GM08714 (cell line): ENCODE results near the gene GIMAP1.

ENCODE experiments used
- H3K4me3 ChIP-seq: fragments of 200-500 bp; sonication (Bioruptor generic); 2 replicates; pipeline ENCODE4 v1.5.1; 2014; ENCODE audit warnings: mild to moderate bottlenecking, low read length, inconsistent platforms
- ZNF274 ChIP-seq: IDR thresholded peaks from 2 replicates; pipeline ENCODE4 v1.6.1; 2012; ENCODE audit warnings: mild to moderate bottlenecking, low read depth, low read length

Gene GIMAP1

DNA sequence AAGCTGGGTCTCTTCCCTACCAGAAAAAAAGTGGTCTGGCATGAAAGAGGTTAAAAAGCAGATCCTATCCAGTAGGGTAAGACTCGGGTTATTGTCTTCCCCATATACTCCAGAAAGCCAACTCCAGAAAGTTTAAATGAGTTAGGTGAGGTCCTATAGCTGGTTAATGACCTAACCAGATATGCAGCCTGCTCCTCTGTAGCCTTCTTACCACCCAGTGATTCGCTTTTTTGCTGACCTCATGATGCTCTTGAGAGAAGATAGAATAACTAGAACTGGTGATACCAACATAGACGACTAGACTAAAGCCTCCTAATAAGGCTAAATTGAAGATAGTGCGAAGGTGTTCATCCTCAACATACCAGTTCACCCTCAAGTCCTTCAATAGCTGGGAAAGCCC, 675 bp upstream of the GIMAP1 start:
- no peak for TF ChIP-seq ZNF274
- H3K4me3 ChIP-seq = no peak overlapping the region; the same call in 1 of the 2 replicates

DNA sequence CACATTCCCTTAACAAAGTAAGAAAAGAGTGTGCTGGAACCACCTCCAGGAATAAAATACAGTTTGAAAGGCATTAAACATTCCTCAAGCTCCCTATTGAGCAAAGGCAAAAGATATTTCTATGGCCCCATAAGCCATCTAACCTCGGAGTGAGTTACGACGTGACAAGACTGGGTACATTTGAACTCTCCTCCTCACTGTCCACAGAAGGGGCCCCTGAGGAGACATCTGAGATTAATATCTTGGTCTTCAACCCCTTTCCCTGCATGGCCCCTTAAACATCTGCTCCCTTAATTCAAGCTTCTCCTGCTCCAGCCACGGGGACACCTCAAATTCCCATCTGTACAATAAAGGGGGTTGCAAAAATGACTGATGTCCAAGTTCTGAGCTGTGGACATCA, 526 bp downstream of the GIMAP1 start:
- no peak for TF ChIP-seq ZNF274
- peak overlapping the region; percentile 67; the same call in 1 of the 2 replicates for H3K4me3 ChIP-seq

DNA sequence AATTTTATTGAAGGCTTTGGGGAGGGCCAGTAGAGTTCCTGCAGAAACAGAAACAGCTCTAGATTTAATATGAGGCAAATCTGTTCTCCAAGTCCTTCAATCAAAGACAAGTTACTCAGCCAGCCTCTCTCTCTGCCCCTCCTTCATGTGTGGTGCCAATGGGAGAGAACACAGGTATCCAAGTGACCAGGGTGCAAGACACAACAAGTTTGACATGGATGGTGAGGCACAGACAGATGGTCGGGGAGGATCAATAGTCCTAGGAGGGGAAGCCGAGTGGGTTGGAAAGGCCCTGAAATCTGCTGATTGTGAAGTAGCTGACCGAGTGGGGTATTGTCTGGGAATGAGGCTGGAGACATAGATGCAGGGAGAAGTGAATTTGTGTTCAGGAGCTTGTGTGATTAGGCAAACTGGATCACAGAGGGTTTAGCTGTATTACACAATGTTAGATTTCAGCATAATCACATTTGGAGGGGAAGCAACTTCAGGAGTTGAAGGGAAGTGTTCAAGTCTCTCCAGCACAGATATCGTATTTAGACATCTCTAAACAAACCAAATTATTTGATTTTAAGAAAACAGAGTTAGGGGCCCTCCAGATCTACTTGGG, 1.5 kb downstream of the GIMAP1 start:
- no peak overlapping the region for H3K4me3 ChIP-seq
- no peak for TF ChIP-seq ZNF274

DNA sequence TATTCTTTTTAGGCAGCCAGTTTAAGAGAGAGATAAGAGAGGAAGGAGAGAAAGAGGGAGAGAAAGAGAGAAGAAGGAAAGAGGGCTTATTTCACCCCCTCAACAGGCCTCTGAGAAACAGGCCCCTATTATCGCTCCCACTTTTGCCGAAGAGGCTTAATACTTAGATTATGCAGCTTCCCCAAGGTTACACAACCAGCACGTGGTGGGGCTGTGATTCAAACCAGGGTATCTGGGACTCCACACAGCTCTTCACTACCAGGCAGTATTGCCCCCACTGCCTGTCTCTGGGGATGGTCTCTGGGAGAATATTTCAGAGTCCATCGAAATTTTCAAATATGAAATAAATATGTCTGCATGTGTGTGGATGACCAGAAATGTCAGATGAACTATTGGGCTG, 3.0 kb downstream of the GIMAP1 start:
- TF ChIP-seq ZNF274 = no peak

DNA sequence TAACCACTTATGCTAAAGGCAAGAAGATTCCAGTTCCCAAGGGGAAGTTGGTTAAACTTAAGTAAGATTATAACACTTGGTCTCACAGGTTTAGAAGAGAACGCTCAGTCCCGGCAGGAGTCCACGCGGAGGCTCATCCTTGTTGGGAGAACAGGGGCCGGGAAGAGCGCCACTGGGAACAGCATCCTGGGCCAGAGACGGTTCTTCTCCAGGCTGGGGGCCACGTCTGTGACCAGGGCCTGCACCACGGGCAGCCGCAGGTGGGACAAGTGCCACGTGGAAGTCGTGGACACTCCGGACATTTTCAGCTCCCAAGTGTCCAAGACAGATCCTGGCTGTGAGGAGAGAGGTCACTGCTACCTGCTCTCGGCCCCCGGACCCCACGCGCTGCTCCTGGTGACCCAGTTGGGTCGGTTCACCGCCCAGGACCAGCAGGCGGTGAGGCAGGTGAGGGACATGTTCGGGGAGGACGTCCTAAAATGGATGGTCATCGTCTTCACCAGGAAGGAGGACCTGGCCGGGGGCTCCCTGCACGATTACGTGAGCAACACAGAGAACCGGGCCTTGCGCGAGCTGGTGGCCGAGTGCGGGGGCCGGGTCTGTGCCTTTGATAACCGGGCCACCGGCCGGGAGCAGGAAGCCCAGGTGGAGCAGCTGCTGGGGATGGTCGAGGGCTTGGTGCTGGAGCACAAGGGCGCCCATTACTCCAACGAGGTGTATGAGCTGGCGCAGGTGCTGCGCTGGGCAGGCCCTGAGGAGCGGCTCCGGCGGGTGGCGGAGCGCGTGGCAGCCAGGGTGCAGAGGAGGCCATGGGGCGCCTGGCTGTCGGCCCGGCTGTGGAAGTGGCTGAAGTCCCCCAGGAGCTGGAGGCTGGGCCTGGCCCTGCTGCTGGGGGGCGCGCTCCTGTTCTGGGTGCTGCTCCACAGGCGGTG, 3.8 kb downstream of the GIMAP1 start:
- H3K4me3 ChIP-seq = no peak overlapping the region
- TF ChIP-seq ZNF274 = no peak

More for the DNA sequence above, 3.0 kb downstream of the GIMAP1 start:
- no peak overlapping the region for H3K4me3 ChIP-seq

DNA sequence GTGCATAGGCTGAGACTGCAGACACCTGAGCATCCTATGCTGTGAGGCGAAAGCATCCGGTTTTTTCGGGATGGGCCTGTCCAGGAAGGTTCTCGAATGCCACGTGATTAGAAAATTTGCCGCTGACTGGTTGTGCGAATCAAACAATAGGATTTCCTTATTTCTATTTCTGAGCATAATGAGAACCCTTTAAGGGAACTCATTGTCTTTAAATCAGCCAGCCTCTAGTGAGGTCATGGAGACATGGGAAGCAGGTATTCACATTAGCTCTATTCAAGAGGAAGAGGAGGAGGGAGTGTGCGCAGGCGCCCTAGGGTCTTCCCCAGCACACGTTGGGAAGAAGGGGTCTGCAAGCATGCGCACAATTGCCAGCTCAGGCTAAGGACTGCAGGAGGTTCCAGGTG, 5.6 kb downstream of the GIMAP1 start:
- no peak overlapping the region for H3K4me3 ChIP-seq

DNA sequence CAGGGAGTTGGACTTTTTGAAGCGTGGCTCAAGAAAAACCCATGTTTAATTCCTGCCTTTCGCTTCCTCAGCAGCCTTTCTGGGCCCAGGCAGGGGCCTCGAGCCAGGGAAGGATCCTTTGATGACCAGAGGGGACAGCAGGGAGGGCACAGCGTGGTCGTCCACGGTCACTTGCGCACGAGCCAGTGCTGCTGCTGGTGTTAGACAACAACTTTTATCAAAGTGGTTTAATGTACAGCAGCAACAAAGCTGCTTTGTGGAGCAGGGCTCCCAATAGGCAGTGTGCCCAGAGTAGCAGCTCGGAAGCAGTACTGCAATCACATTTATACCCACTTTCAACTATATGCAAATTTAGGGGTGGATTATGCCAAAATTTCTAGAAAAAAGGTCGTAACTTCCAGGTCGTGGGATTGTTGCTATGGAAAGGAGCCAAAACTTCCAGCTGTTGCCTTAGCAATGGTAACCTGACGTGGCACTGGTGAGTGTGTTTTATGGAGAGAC, 6.1 kb downstream of the GIMAP1 start:
- TF ChIP-seq ZNF274 = no peak
- no peak overlapping the region for H3K4me3 ChIP-seq

More for the DNA sequence above, 5.6 kb downstream of the GIMAP1 start:
- no peak for TF ChIP-seq ZNF274

DNA sequence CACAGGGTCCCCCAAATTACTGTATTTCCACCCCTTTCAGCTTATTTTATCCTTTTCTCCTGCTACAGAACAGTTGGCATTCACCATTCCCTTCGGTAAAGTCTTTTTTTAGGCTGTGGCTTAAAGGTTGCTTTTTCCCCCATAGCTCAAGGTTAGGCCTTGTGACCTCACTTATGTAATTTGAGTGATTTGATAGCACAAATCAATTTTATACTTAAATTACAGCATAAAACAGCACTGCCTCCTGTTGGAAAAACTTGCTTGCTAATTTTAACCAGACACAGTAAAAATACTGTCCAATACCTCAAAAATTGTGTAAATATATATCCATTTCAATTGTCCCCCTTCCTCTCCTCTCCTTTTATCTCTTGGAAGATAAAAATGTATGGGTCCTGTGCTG, 7.1 kb downstream of the GIMAP1 start:
- H3K4me3 ChIP-seq = no peak overlapping the region
- no peak for TF ChIP-seq ZNF274

DNA sequence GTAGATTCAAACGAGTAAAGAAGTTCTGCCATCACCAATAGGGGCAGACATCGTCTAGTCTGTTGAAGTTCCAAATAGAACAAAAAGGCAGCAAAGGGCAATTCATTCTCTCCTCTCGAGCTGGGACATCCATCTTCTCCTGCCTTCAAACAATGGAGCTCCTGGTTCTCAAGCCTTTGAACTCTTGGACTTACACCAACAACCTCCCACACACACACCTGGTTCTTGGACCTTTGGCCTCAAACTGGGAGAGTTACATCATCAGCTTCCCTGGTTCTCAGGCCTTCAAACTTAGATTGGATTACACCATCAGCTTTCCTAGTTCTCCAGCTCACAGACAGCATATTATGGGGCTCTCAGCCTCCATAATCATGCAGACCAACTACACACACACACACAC, 11.0 kb downstream of the GIMAP1 start:
- H3K4me3 ChIP-seq = no peak overlapping the region
- no peak for TF ChIP-seq ZNF274

DNA sequence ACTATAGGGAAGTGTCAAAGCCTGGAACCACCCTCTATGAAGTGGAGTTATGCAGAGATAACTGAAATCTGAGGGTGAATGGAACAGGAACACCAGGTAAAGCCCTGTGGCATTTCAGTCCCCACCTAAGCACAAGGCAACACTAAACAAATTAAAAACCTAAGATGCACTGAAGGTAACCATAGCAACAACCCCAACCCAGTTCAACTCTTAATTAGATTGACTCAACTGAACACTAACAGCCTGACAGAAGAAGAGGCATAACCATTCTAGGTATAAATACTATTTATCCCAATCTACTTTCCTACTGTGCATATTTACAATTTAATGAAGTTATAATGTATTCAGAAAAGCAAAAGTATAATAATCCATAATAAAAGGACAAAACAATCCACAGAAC, 11.6 kb downstream of the GIMAP1 start:
- no peak for TF ChIP-seq ZNF274
- H3K4me3 ChIP-seq = no peak overlapping the region

DNA sequence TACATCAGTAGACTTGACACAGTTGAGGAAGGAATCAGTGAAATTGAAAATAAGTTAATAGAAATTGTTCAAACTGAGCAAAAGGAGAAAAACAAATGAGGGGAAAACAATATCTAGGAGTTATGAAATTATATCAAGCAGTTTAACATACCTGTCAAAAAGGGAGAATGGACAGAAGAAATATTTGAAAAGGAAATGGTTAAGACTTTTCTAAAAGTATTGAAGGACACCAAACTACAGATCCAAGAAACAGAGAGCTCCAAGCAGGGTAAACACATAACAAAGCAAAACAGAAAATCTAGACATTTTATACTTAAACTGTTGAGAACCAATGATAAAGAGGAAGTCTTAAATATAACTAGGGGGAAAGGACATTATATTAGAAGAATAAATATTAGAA, 12.2 kb downstream of the GIMAP1 start:
- no peak overlapping the region for H3K4me3 ChIP-seq
- TF ChIP-seq ZNF274 = no peak

DNA sequence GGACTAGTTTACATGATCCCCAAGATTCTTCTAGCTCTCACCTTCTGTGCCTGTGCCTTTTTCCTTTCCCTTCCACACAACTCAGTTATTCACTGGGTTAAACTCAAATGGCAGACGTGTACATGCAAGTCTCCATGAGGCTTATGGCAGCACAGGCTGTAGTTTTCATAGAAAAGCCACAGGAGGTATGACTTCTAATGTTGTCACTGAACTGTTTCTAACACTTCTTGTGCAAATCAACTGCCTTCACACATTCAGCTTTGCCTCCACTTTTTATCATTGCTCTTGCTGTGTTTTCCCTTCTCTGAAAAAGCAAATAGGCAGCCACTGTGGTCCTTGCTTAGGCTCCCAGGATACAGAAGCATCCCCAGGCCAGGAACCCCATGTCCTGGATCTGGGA, 15.5 kb downstream of the GIMAP1 start:
- no peak overlapping the region for H3K4me3 ChIP-seq
- TF ChIP-seq ZNF274 = no peak

DNA sequence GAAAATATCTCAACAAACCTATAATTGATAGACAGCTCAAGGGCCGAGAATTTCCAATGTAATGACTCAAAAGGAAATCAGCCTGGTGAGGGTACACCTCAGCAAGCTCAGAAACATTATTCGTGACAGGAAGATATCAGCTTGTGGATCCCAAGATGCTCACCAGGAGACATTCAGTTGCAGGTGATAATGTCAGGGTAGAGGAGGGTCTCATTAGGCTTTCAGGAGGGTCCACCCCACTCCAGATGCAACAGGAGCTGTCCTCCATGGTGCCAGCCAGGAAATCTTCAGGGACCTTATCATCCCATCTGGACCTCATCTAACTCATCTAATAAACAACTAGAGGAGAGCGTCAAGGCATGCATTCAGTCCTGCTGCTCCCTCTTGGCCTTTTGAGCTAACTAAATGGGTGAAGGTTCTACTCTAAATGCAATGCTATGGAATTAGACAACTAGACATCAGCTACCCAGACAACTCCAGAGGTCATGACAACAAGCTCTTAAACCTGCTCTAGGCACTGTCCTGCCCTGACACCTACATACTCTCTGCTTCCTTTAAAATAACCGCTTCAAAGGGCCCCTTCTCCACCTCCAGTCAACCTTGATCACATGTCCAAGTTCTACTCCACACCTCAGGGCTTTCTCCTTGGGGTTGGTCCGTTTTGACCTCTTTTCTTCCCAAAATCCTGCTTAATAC, 16.5 kb downstream of the GIMAP1 start:
- no peak overlapping the region for H3K4me3 ChIP-seq
- TF ChIP-seq ZNF274 = no peak

DNA sequence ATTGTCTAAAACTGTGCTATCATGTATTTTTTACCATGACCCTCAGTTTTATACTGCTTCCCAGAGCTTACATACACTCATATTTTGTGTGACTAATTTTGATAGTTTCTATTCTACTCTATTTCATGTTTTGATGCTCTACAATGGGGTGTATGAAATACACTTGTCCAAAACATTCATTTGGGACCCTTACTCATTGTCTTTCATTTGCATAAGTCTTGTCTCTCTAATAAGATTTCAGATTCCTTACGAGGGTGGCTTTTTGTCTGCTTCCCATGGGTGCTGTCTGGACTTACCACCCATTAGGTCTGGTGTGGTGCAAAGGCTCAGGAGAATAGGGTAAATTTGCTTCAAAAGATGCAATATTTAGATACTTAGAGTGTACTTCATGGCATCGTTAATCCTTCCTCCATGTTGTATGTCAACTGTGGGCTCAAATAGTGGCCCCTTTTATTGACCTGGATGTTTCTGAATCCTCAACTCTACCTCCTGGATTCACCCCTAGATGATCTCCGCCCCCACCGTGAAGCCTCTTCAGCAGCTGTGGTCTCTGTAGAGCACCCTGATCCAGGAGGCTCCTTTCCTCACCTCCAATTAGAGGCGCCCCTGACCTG, 17.2 kb downstream of the GIMAP1 start:
- no peak overlapping the region for H3K4me3 ChIP-seq
- TF ChIP-seq ZNF274 = no peak
